ENCODE data around the gene ZBTB22.

Gene ZBTB22

DNA sequence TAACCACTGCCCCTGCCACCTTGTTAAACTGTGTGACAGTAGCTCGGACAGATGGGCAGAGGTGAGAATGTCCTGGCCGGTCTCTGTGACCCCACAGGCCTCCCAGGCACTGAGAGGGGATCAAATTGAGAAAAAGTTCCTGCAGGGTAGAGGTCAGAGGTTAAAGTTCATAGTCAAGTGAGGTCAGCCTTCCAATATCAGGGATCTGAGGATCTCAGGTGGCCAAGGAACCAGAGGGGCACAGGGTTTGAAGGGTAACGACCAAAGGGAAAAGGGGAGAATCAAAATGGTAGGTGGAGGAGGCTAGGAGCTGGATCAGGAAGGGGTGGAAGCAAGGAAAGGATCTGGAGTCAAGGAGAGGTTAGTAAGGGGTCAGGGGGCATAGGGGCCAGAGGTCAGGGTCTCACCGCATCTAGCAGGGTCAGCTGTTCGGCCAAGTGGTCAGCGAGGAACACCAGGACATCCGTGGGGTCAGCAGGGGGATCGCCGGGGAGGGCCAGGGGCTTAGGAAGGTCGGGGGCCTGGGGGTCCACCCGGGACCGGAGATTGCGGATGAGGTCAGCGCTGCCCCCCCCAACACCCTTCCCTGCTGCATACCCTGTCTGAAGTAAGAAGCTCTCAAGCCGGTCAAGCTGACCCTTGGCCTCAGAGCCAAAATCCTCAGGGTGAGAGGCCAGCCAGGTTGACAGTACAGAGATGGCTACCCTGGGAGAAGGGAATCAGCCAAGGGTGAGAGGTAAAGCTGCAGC lies 21.7 kb downstream of the ZBTB22 start:
- Histone ChIP-seq H3F3A (ENCODE audit: insufficient read depth) (peaks cover 28% of the 10 kb centered on the region), H3K4me3 (ENCODE audit: insufficient read depth, low read length, poor library complexity, severe bottlenecking) (no peak overlapping the region), H2AFZ (ENCODE audit: low read depth, low read length, severe bottlenecking) (no peak overlapping the region), H3K27ac (ENCODE audit: low read depth, low read length) (no peak overlapping the region), H3K4me2 (ENCODE audit: low read depth, low read length, poor library complexity, severe bottlenecking) (no peak overlapping the region), H3K79me2 (ENCODE audit: insufficient read depth, low read length) (peaks cover 21% of the 10 kb centered on the region), H3K9me3 (ENCODE audit: insufficient read depth, low read length) (no peaks in the 10 kb centered on the region), H3K9ac (ENCODE audit: low read length) (no peak overlapping the region), H4K20me1 (ENCODE audit: low read depth, low read length) (no peaks in the 10 kb centered on the region), H3K9me2 (replicated peaks; ENCODE audit: insufficient read depth, low read length) (no peaks in the 10 kb centered on the region), H3K27me3 (ENCODE audit: low read length) (no peaks in the 10 kb centered on the region), H3K36me3 (ENCODE audit: low read length) (no peaks in the 10 kb centered on the region)
- TF ChIP-seq, protein P1, sequence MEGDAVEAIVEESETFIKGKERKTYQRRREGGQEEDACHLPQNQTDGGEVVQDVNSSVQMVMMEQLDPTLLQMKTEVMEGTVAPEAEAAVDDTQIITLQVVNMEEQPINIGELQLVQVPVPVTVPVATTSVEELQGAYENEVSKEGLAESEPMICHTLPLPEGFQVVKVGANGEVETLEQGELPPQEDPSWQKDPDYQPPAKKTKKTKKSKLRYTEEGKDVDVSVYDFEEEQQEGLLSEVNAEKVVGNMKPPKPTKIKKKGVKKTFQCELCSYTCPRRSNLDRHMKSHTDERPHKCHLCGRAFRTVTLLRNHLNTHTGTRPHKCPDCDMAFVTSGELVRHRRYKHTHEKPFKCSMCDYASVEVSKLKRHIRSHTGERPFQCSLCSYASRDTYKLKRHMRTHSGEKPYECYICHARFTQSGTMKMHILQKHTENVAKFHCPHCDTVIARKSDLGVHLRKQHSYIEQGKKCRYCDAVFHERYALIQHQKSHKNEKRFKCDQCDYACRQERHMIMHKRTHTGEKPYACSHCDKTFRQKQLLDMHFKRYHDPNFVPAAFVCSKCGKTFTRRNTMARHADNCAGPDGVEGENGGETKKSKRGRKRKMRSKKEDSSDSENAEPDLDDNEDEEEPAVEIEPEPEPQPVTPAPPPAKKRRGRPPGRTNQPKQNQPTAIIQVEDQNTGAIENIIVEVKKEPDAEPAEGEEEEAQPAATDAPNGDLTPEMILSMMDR (IDR thresholded peaks at IDR 0.05; ENCODE audit: insufficient read depth, low read length, poor library complexity, severe bottlenecking): no peak
- TF ChIP-seq EZH2phosphoT487 (conservative IDR thresholded peaks at IDR 0.05; ENCODE audit: low read length): no peak

DNA sequence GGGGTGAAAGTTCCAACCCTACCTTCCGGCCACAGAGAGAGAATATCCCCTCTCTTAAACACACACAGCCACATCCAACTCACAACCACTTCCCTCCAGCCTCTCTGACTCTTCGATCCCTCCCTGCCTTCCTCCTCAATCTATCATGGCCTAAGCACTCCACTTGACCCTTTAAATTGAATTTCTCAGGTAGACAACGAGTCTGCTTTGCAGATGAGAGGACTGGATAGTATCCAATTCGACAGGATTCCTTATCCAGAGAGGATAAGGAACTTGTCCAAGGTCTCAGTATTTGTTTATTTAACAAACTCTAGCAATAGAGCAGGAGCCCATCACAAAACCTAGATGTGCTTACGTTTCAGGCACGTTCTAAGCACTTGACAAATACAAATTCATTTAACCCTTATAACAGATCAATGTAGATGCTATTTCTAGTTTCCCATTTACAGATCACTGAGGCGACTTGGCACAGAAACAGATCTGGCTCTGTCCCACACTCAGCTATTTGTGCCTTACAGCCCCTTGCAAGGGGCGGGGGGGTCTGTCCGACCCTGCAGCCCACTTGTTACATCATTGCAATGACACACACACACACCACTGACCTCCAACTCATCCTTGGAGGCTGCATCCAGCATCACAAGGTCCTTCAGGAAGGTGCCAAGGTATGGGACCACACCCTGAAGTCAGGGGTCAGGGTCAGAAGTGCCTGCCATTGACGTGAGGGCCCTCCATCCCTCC lies 23.3 kb downstream of the ZBTB22 start:
- peaks cover 23% of the 10 kb centered on the region for H3F3A ChIP-seq (ENCODE audit: insufficient read depth)
- no peak overlapping the region for H3K27ac ChIP-seq (ENCODE audit: low read depth, low read length)
- no peaks in the 10 kb centered on the region for H3K36me3 ChIP-seq (ENCODE audit: low read length)
- no peaks in the 10 kb centered on the region for H4K20me1 ChIP-seq (ENCODE audit: low read depth, low read length)
- no peak overlapping the region for H3K4me2 ChIP-seq (ENCODE audit: low read depth, low read length, poor library complexity, severe bottlenecking)
- no peak overlapping the region for H3K4me3 ChIP-seq (ENCODE audit: insufficient read depth, low read length, poor library complexity, severe bottlenecking)
- no peak overlapping the region for H2AFZ ChIP-seq (ENCODE audit: low read depth, low read length, severe bottlenecking)
- H3K27me3 ChIP-seq (ENCODE audit: low read length): no peaks in the 10 kb centered on the region
- H3K9me2 ChIP-seq (replicated peaks; ENCODE audit: insufficient read depth, low read length): no peaks in the 10 kb centered on the region
- H3K9me3 ChIP-seq (ENCODE audit: insufficient read depth, low read length): no peaks in the 10 kb centered on the region
- H3K79me2 ChIP-seq (ENCODE audit: insufficient read depth, low read length): peaks cover 27% of the 10 kb centered on the region
- TF ChIP-seq, protein P1 (IDR thresholded peaks at IDR 0.05; ENCODE audit: insufficient read depth, low read length, poor library complexity, severe bottlenecking): no peak
- no peak for TF ChIP-seq EZH2phosphoT487 (conservative IDR thresholded peaks at IDR 0.05; ENCODE audit: low read length)
- H3K9ac ChIP-seq (ENCODE audit: low read length): no peak overlapping the region

DNA sequence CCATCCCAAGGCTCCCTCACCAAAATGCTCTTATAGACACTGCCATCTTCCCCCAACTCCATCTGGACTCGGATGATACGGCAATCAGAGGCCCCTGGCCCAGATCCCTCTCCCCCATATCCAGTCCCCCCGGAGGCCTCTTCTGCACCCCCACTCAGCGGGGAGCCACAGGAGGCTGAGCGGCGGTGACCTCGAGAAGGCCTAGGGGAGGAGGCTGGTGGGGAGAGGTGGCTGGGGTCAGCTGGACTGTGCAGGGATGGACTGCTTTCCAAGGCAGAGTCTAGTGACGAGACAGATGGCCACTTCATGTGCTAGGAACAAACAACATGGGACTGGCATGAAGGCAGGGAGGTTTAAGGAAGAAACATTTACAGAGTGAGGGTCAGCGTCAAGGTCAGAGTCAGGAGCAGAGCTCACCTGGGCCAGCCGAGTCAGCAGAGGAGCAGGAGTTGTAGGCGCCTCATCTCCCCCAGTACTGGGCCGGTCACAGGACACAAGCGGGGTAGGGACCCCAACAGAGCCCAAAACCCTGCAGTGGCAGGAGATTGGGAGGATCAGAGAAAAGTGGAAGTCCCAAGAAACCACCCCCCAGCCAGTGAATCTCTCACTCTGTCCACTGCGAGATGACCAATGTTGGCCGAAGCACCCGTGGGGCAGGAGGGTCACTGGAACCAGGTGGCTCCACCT lies 24.4 kb downstream of the ZBTB22 start:
- H3K4me3 ChIP-seq (ENCODE audit: insufficient read depth, low read length, poor library complexity, severe bottlenecking): no peak overlapping the region
- H3K36me3 ChIP-seq (ENCODE audit: low read length): no peaks in the 10 kb centered on the region
- H3K27ac ChIP-seq (ENCODE audit: low read depth, low read length): no peak overlapping the region
- no peaks in the 10 kb centered on the region for H4K20me1 ChIP-seq (ENCODE audit: low read depth, low read length)
- TF ChIP-seq, protein P1 (IDR thresholded peaks at IDR 0.05; ENCODE audit: insufficient read depth, low read length, poor library complexity, severe bottlenecking): no peak
- no peak for TF ChIP-seq EZH2phosphoT487 (conservative IDR thresholded peaks at IDR 0.05; ENCODE audit: low read length)
- peaks cover 32% of the 10 kb centered on the region for H3K79me2 ChIP-seq (ENCODE audit: insufficient read depth, low read length)
- H3K9ac ChIP-seq (ENCODE audit: low read length): no peak overlapping the region
- no peaks in the 10 kb centered on the region for H3K9me3 ChIP-seq (ENCODE audit: insufficient read depth, low read length)
- H3K27me3 ChIP-seq (ENCODE audit: low read length): no peaks in the 10 kb centered on the region
- H3F3A ChIP-seq (ENCODE audit: insufficient read depth): peaks cover 16% of the 10 kb centered on the region
- H3K4me2 ChIP-seq (ENCODE audit: low read depth, low read length, poor library complexity, severe bottlenecking): no peak overlapping the region
- no peaks in the 10 kb centered on the region for H3K9me2 ChIP-seq (replicated peaks; ENCODE audit: insufficient read depth, low read length)
- no peak overlapping the region for H2AFZ ChIP-seq (ENCODE audit: low read depth, low read length, severe bottlenecking)

All from SU-DHL-6 (cell line).